COLO668 (cell line): ENCODE measurements around the gene KCNG1.

Experiments
- DNase-seq: peaks from one replicate; lab custom pipeline; 2025; ENCODE audit not compliant: unreplicated experiment; lab: John Stamatoyannopoulos, UW

KCNG1 gene

DNA sequence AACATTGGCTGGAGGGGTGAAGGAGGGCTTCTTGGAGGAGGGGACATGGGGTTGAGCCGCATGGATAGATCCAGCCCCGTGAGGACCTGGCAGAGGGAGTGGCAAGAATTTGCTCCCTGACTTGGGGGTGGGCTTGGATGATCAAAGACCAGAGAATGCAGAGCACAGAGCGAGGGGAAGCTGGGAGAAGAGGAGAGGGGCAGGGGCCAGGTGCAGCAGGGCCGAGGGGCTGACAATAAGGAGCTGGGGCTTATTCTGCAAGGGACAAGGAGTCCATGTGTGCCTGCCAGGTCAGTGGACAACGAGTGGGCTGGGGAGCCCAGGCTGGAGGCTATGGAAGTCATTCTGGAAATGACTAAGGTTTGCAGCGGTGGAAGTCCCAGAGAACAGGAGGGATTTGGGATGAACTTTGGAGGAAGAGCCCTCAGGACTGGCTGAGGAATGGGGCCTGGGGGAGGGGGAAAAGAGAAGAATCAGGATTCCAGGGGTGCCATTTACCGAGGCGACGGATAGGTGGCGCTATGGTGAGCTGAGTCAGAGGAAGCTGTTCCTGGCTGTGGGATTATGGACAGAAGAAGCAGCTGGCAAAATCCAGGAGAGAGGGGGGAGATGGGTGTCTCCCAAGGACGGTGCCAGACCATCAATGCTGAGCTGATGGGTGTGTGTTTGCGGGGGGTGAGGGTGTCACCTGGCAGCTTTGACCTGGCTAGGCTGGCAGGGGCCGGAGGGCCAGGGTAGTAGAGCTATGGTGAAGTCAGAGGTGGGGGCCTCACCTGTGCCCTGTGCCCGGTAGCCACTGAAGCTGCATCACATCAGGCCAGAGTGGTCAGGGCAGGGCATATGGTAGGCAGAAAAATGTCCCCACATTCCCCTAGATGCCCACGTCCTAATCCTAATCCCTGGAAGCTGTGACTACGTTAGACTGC, 7.8 kb downstream of the KCNG1 start:
- DNase-seq, result peak; percentile 28

DNA sequence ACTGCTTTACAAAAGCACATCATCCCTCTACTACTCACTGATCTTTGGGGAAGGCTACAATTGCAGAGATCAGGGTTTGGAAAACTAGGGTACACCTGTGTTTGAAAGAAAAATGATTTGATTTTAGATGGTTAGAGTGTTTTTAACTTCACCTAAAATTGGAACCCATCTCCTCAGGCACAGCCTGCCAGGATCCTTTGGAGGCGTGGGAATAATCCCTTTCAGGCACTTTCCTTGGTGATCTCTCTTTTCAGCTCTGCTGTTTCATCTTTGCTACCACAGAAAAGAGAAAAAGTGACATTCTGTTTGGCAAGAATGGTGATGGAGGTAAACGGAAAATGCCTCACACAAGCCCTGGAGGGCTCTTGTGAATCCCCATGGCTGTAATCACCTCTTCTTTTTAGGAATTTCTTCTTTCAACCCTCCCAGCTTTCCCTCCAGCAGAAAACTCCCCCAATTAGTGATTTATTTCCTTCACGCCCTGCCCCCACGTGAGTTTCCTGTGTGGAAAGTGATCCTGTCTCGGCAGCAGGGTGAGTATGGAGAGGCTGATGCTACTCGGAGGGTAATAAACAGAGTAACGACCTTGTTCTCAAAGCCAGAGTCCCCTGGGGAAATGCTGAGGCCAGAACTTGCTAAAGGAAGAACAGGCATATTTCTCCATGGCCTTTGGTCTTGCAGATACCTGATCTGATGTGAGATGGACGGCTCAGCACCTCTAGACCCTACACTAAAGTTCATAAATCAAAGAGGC, 9.2 kb downstream of the KCNG1 start:
- DNase-seq, result no peak

DNA sequence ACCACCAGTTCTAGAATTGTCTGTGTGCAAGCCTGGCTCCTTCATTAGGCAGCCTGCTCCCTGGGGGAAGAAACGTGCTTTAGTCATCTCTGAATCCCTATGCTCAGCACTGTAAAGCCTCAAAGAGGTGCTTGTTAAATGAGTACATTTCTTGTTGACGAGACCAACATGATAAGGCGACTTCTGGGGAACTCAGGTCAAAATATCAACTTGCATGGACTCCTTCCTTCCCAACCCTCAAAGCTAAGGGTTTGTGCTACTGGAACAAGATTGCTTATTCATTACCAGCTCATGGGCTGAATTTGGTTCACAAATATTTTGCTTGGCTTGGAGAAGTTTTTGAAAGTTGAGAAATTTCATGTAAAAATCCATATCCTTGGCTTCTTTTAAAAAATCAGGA, 10.6 kb downstream of the KCNG1 start:
- no peak for DNase-seq

DNA sequence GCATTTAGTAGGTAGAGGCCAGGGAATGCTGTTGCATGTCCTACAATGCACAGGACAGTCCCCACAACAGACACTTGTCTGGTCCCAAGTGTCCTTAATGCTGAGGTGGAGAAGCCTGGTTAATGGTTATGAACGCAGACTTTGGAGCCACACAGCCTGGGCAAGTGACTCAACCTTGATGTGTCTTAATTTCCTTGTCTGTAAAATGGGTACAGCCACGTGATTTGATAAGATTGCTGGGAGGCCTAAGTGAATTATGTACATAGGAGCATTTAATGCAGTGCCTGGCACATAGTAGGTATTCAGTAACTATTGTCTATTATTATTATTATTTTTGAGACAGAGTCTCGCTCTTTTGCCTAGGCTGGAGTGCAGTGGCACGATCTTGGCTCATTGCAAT, 11.4 kb downstream of the KCNG1 start:
- DNase-seq, result no peak

DNA sequence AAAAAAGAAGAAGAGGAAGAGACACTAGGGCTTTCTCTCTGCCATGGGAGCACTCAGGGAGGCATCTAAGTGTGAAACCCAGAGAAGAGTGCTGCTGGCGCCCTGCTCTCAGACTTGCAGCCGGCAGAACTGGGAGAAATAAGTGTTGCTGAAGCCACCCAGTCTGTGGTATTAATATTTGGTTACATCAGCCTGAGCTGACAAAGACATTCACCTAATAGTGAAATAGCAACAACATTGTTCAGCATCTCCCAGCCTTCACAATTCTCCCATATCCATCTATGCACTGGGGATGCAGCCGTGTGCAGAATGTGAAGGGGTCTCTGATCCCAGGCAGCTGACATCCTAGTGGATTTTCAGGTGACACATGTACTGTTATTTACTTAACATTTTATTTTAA, 12.0 kb downstream of the KCNG1 start:
- DNase-seq, result no peak

DNA sequence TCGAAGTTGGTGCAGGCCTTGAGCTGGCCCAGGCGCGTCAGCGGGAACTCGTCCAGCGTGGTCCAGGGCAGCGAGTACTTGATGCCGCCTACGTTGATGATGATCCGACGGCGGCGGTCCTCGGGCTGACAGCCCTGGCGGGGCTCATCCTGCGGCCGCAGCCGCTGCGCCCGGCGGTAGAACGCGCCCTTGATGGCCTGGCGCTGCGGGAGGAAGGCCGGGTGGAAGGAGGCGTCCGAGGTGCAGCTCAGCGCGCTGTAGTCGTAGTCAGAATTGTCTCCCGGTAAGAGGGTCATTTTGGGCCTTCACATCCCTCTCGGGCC, 12.9 kb downstream of the KCNG1 start:
- no peak for DNase-seq

DNA sequence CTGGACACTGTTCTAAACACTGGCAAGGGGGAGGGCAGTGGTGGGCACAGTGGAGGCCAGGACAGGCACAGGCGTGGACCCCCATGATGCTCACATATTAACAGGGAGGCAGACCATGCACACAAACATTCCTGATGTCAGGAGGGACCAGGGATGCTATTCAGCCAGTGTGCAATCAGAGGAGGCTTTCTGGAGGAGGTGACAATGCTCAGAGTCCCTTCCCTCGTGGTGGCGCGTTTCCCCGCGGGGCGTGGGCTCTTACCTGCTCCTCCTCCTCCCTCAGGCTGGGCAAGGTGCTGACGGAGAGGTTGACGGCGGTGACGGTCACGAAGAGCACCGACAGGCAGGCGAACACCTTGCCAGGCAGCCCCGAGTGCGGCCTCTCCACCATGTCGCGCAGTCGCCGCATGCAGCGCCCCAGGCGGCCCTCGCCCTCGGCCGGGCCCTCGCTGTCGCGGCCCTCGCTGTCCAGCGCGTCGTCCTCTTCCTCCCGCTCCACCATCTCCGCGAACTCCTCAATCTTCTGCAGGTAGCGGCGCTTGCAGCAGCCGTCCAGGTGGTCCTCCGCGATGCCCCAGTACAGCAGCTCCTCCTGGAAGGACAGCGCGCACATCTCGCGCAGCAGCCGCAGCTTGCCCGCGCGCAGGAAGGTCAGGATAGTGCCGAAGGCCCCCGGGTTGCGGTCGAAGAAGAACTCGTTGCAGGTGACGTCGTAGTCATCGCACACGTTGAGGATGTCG, 13.4 kb downstream of the KCNG1 start:
- no peak for DNase-seq

DNA sequence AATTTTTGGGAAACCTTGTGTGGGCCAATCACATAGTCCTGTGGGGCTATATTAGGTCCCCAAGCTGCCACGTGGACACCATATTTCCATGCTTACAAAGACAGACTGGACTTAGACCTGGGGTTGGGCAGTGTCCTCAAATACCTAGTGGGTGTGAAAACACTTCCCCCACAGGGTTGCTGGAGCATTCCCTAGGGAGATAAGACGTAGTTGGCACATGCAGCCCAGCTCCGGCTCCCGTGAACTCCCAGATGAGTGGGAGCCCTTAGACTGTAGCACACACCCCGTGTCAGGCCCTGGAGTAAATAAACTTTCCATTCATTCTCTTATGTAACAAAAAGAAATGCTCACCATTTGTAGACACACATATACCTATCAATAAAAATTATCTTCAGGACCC, 14.2 kb downstream of the KCNG1 start:
- no peak for DNase-seq

DNA sequence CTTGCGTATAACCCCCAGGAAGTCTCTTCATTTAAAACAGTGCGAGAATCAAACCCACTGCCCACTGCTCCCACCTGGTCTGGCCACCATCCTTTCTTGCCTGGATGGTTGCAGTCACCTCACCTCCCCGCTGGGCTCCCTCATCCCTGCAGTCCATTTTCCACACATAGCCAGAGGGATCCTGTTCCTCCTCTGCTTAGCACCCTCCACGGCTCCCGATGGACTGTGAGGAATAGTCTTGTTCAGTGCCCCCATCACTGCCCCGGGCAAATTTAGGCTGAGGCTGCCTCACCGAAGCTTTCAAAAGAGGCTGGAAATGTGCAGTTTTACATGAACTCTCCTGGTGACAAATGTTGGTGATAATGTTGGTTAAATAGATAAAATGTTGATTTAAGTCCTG, 17.7 kb downstream of the KCNG1 start:
- DNase-seq, result no peak

DNA sequence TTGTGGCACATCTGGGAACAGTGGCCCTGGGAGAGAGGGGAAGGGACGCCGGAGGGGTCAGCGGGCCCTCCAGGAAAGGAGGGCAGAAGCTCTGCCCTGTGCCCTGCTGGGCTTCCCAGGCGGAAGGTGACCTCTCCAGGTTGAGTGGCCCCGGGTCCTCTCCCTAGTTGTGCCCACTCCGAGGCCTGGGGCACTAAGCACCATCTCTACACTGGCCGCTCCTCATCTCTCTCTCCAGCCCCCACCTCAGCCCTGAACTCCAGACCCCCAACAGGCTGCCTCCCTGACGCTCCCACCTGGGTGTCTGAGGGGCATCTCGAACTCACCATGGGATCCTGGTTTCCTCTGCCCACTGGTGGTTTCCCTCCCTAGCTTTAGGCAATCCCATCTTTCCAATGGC, 18.1 kb downstream of the KCNG1 start:
- no peak for DNase-seq

DNA sequence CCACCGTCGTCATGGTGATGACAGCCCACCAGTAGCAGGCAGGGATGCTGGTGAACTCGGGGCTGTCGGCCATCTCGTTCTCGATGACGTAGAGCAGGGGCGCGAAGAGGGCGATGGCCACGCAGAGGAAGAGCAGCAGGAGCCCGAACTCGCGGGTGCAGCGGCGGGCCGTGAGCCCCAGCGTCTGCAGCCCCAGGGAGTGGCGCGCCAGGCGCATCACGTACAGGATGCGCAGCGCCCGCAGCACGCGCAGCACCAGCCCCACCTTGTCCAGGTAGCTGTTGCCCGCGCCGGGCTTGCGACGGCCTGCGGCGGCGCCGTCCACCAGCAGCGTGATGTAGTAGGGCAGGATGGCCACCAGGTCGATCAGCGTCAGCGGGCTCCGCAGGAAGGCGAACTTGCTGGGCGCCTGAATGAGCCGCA, 18.6 kb downstream of the KCNG1 start:
- no peak for DNase-seq

DNA sequence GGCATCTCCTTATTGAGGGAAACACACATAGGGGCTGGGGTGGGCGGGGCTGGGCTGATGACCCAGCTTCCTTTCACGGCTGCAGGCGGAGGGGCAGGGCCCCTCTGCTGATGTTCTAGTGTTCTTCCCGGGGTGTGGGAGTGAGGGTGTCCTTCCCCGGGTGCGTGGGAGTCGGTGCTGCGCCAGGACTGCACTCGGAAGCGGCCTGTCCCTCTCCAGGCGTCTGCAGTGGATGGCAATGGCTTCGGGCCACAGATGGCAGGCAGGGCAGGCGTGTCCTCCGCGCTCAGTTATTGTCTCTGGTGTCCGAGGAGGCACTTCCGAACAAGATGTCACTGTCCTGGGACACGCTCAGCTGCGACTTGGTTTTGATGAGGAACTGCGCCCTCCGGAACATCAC, 19.2 kb downstream of the KCNG1 start:
- DNase-seq, result no peak

DNA sequence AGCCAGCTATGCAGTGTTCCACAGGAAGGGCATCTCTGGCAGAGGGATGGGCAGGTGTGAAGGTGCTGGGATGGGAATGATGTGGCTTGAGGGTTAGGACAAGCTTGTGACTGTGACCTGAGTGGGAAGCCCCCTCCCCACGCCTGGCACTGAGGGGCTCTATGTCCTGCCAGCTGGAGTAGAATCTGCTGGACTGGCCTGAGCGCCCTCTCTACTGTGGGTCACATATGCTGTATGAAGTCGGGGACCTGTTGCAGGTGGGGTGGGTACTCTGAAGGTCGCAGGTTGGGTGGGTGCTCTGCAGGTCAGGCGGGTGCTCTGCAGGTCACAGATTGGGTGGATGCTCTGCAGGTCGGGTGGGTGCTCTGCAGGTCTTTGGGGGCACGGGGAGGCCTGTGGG, 20.3 kb downstream of the KCNG1 start:
- no peak for DNase-seq

DNA sequence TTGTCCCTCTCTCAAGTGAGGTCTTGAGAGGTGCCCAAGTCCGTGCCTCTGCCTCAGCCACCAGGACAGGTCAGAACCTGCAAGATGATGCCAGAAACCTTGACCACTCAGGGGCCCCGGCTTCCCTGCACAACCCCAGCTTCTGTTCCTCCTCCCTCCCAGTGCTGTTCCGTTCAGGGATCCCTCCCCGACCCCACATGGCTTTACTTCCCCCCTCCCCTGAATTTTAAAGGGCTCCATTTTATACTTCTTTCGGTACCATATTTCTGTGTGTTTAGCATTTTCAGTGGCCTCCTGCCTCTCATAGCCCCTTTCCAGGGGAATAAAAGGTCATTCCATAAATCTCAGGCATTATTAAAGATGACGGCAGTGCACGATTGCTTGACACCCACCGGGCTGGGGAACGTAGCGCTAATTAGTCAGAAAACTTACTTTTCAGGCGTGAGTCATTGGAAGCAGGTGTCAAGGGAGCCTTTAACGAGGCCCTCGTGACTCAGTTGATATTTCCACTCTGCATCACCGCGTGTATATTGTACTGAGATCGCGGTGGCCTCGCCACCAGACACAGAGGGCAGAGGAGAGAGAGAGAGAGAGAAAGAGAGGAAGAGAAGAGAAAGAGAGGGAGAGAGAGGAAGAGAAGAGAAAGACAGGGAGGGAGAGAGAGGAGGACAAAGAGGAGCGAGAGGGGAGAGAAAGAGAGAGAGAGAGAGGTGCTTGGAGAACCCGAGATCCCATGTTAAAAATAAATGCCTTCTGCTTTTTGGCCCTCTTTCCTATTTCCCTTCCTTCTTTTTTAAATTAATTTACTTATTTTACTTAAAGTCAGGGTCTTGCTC, 21.3 kb downstream of the KCNG1 start:
- no peak for DNase-seq

DNA sequence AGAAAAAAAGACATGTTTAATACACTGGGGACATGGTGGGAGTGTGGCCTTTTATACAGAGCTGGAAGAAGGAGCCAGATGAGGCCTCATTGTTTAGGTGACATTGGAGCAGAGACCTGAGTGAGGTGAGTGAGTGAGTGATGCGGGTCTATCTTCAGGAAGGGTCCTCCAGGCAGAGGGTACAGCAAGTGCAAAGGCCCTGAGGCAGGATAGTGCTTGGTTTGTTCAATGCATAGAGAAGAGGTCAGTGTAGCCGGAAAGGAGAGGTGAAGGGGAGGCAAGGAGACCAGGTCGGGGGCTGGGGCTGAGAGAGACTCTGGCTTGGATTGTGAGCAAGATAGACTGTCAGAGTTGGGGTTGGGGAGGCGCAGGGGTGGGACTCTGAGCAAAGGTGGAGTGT, 23.6 kb downstream of the KCNG1 start:
- DNase-seq, result no peak

DNA sequence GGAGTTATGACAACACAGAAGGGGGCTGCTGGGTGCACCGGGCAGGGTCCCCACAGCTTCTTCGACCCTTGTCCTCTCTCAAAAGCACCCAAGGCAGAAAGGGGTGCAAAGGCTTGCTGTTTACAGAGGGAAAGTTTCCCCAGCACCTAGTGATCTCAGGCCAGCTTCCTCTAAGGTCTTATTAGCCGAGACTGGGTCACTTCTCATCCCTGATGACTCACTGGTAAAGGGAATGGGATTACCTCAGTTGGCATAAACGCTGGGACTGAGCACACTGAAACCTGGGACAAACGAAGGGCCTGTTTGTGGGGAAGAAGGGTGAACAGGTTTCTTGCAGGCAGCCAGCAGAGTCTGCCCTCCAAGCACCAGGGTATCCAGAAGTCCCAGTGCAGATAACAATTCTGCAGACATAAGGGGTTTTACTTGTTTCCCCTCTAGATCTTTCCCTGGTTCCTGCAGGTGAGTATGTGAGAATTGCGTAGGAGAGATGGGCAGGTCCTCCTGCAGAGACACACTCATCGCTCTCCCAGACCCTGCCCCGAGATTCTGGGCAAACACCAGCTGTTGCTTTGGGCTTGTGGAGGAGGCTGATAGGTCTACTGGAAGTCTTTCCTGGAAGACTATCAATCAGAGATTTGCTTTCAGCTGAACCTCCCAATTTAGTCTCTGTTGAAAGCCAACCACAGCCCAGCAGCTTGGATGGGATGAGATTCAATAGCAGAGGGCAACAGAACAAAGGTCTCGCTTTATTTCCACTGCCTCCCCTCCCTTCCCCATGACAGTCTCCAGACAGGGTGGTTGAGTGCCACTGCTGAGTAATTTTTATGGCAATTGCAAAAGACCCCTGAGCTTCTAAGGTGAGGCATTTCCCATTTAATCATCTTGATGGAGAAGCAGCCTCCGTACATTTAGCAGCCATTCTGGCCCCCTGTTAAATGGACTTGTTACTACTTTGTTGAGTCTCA, 25.7 kb downstream of the KCNG1 start:
- no peak for DNase-seq

DNA sequence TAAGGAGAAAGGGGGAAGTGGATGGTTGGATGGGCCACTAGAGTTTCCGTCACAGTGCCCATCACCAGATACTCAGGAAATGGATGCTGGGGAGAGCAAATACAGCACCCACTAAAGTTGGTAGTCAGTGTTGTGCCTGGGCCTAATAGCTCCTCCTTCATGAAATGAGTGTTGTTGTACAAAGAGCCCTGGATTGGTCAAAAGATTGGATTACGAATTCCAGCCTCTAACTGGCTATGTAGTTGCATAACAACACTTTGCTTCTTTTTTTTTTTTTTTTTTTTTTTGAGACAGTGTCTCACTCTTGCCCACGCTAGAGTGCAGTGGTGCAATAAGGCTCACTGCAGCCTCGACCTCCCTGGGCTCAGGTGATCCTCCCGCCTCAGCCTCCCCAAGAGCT, 27.4 kb downstream of the KCNG1 start:
- DNase-seq, result no peak

DNA sequence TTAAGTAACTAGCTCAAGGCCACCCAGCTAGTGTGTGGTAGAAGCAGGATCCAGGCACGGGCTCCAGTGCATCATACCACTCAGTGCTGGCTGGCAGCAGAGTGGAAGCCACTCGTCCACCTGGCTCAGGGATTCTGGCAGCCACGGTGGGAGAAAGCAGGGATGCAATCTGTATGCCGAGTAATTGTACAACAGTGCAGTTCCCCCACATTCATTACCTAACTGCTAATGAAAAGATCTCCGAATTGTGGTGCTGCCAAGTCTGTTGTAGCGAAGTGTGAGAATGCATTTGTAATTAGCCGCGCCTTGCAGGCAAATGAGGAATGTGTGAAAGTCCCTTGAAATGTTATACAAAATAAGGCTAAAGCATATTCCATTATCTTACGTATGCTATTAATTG, 29.0 kb downstream of the KCNG1 start:
- DNase-seq, result no peak

DNA sequence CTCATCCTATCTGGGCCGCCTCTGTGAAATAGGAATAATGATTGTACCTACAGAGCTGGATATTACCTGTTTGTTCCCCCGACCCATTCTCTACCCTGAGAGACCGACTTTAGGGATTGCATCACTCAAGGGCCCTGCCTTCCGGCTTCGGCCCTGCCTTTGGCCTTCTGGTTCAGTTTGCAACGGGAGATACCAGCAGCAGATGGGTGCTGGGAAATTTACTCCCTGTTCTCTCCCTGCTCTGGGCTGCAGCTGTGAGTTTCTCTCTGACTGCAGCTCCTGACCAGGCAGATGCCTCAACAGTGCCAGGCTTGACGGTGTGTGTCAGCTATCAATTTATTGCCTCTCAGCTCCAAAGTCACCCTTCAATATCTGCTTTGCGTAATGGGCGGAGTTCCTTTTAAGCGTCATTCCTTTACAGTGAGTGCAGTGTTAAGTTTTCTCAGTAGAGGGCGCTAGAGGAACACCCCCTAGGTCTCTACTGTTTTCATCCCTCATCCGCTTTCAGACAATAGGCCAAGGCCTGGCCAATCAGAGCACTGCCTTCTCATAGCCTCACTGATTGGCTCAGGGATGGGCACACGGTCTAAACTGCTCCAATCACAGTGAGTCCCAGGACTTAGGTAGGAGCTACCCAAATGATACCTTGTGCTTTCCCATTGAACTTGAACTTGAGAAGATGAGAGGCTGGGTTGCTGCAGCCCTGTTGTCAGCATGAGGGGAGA, 30.0 kb downstream of the KCNG1 start:
- DNase-seq, result peak; percentile 27
